Astrocyte (in vitro differentiated cells and primary cell): Measurements from ENCODE around the gene ATP8A1. TPM values are rescaled to one million over a fixed set of nuclear protein-coding genes. Genes with fewer than 3 reads are reported as not detected.

Experiments
- DNase-seq: peaks from one replicate; pipeline ENCODE4 v3.0.0-alpha.2; 2010; ENCODE audit warnings: low read depth
- FAIRE-seq: peaks from 2 replicates; lab custom pipeline; 2011; peaks lifted over from hg19 to GRCh38; lab: Jason Lieb, UNC
- H2AFZ ChIP-seq: 2 replicates; pipeline ENCODE4 v1.6.0; 2012; ENCODE audit warnings: low read depth, low read length, inconsistent platforms
- H3K27ac ChIP-seq: 2 replicates; pipeline ENCODE4 v1.5.1; 2011; ENCODE audit warnings: low read depth, low read length, inconsistent platforms
- H3K27me3 ChIP-seq: 2 replicates; pipeline ENCODE4 v1.6.0; 2011; ENCODE audit warnings: low read length, inconsistent platforms; ENCODE audit not compliant: insufficient read depth
- H3K36me3 ChIP-seq: 2 replicates; pipeline ENCODE4 v1.5.1; 2011; ENCODE audit warnings: low read length, inconsistent platforms; ENCODE audit not compliant: insufficient read depth
- H3K4me1 ChIP-seq: 2 replicates; pipeline ENCODE4 v1.5.1; 2011; ENCODE audit warnings: low read length, inconsistent platforms; ENCODE audit not compliant: insufficient read depth
- H3K4me2 ChIP-seq: 2 replicates; pipeline ENCODE4 v1.6.0; 2012; ENCODE audit warnings: low read length, inconsistent platforms
- H3K4me3 ChIP-seq: 2 replicates; pipeline ENCODE4 v1.5.1; 2011; ENCODE audit warnings: low read depth, mild to moderate bottlenecking, low read length, inconsistent platforms; ENCODE audit not compliant: insufficient read depth
- H3K79me2 ChIP-seq: 2 replicates; pipeline ENCODE4 v1.6.0; 2012; ENCODE audit warnings: mild to moderate bottlenecking, low read length, inconsistent platforms; ENCODE audit not compliant: insufficient read depth
- H3K9ac ChIP-seq: 2 replicates; pipeline ENCODE4 v1.6.0; 2012; ENCODE audit warnings: mild to moderate bottlenecking, low read length, inconsistent platforms
- H3K9me3 ChIP-seq: 2 replicates; pipeline ENCODE4 v1.5.1; 2012; ENCODE audit warnings: low read depth, mild to moderate bottlenecking, low read length, inconsistent platforms; ENCODE audit not compliant: insufficient read depth
- H4K20me1 ChIP-seq: 2 replicates; pipeline ENCODE4 v1.6.0; 2012; ENCODE audit warnings: low read length, inconsistent platforms; ENCODE audit not compliant: insufficient read depth
- H3K27ac Mint-ChIP-seq: one replicate; pipeline ENCODE4 v1.8.0; 2021; ENCODE audit warnings: mild to moderate bottlenecking, mixed read lengths; ENCODE audit not compliant: unreplicated experiment
- H3K27me3 Mint-ChIP-seq: one replicate; pipeline ENCODE4 v1.8.0; 2021; ENCODE audit warnings: low read depth, mixed read lengths; ENCODE audit not compliant: unreplicated experiment
- H3K36me3 Mint-ChIP-seq: one replicate; pipeline ENCODE4 v1.8.0; 2021; ENCODE audit warnings: low read depth, mixed read lengths; ENCODE audit not compliant: unreplicated experiment
- H3K4me1 Mint-ChIP-seq: one replicate; pipeline ENCODE4 v1.8.0; 2021; ENCODE audit warnings: low read depth, mixed read lengths; ENCODE audit not compliant: unreplicated experiment
- H3K4me3 Mint-ChIP-seq: one replicate; pipeline ENCODE4 v1.8.0; 2021; ENCODE audit warnings: mild to moderate bottlenecking, moderate library complexity, mixed read lengths; ENCODE audit not compliant: unreplicated experiment
- H3K9me3 Mint-ChIP-seq: one replicate; pipeline ENCODE4 v1.8.0; 2021; ENCODE audit warnings: mild to moderate bottlenecking, mixed read lengths; ENCODE audit not compliant: unreplicated experiment
- EZH2 ChIP-seq: IDR thresholded peaks from 2 replicates; pipeline ENCODE4 v1.6.1; 2012; ENCODE audit warnings: mild to moderate bottlenecking, low read length, inconsistent platforms; ENCODE audit not compliant: insufficient read depth
- total RNA-seq: library from RNA; stranded (reverse); gene quantifications from 2 replicates; pipeline ENCODE4 v1.2.1, GENCODE V29; 2021
- TF ChIP-seq, protein P1 (sequence below): IDR thresholded peaks from 2 replicates; pipeline ENCODE4 v1.5.1; 2011; ENCODE audit warnings: low read depth, mild to moderate bottlenecking, inconsistent platforms, low read length, moderate library complexity; ENCODE audit not compliant: insufficient read depth

The ATP8A1 gene
- total RNA-seq, 1 donor from 2014 or later: 2.9 TPM

DNA sequence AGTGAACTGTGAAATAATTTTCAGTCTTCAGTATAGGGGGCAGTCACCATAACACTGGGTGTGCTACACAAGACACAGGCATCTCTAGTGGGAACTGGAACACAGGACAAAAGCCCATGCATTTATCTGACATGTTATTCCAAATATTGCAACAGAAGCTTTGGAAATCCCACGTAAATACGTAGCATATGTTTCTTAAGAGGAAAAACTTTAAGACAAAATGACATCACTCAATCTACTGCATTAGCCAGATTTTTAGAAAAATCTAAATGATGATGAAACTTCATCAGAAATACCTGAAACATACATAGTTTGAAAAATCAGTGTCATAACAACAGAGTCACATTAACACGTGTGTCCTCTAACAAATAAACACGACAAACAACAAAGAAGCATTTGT lies 245.1 kb downstream of the ATP8A1 start:
- H3K9me3 Mint-ChIP-seq: no peaks in the 10 kb centered on the region
- TF ChIP-seq, protein P1, sequence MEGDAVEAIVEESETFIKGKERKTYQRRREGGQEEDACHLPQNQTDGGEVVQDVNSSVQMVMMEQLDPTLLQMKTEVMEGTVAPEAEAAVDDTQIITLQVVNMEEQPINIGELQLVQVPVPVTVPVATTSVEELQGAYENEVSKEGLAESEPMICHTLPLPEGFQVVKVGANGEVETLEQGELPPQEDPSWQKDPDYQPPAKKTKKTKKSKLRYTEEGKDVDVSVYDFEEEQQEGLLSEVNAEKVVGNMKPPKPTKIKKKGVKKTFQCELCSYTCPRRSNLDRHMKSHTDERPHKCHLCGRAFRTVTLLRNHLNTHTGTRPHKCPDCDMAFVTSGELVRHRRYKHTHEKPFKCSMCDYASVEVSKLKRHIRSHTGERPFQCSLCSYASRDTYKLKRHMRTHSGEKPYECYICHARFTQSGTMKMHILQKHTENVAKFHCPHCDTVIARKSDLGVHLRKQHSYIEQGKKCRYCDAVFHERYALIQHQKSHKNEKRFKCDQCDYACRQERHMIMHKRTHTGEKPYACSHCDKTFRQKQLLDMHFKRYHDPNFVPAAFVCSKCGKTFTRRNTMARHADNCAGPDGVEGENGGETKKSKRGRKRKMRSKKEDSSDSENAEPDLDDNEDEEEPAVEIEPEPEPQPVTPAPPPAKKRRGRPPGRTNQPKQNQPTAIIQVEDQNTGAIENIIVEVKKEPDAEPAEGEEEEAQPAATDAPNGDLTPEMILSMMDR: no peak
- TF ChIP-seq EZH2: no peak
- Histone ChIP-seq H3K27ac (peak overlapping the region; percentile 4), H3K9me3 (no peaks in the 10 kb centered on the region), H2AFZ (peak overlapping the region; percentile 55), H4K20me1 (no peaks in the 10 kb centered on the region), H3K27me3 (no peaks in the 10 kb centered on the region), H3K4me1 (peaks cover 15% of the 10 kb centered on the region), H3K4me2 (peak overlapping the region; percentile 72), H3K79me2 (no peaks in the 10 kb centered on the region), H3K36me3 (no peaks in the 10 kb centered on the region), H3K4me3 (no peak overlapping the region), H3K9ac (no peak overlapping the region)
- peaks cover 22% of the 10 kb centered on the region for H3K4me1 Mint-ChIP-seq
- no peaks in the 10 kb centered on the region for H3K27me3 Mint-ChIP-seq
- no peak for DNase-seq
- no peak for FAIRE-seq
- H3K4me3 Mint-ChIP-seq: no peak overlapping the region
- no peaks in the 10 kb centered on the region for H3K36me3 Mint-ChIP-seq
- H3K27ac Mint-ChIP-seq: no peak overlapping the region

DNA sequence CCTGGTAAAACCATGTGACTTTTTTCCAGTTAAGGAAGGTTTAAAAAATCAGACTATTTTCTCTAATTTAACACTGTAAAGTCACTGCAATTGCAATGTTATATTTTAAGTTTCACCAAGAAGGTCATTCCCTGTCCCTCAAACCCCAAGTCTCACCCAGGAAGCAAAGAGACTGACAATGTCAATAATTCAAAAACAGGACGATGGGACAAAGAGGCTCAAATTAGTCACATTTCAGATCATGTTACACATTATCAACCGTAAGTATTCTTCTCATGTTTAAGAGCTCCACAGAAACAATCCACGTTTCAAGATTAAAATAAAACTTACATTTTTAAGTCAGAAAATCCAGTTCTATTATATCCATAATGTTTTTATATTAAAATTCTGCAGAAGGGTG lies 246.5 kb downstream of the ATP8A1 start:
- H3K27ac ChIP-seq: no peak overlapping the region
- H3K4me3 ChIP-seq: no peak overlapping the region
- Mint-ChIP-seq H3K4me3 (no peak overlapping the region), H3K27ac (no peak overlapping the region), H3K36me3 (no peaks in the 10 kb centered on the region), H3K4me1 (peaks cover 22% of the 10 kb centered on the region), H3K27me3 (peaks cover 7% of the 10 kb centered on the region), H3K9me3 (no peaks in the 10 kb centered on the region)
- H3K4me2 ChIP-seq: no peak overlapping the region
- FAIRE-seq (no peak), DNase-seq (no peak)
- H3K36me3 ChIP-seq: no peaks in the 10 kb centered on the region
- H3K9me3 ChIP-seq: no peaks in the 10 kb centered on the region
- no peaks in the 10 kb centered on the region for H3K79me2 ChIP-seq
- H3K27me3 ChIP-seq: no peaks in the 10 kb centered on the region
- H4K20me1 ChIP-seq: no peaks in the 10 kb centered on the region
- peaks cover 15% of the 10 kb centered on the region for H3K4me1 ChIP-seq
- H2AFZ ChIP-seq: no peak overlapping the region
- no peak overlapping the region for H3K9ac ChIP-seq
- no peak for TF ChIP-seq EZH2
- TF ChIP-seq, protein P1: no peak

DNA sequence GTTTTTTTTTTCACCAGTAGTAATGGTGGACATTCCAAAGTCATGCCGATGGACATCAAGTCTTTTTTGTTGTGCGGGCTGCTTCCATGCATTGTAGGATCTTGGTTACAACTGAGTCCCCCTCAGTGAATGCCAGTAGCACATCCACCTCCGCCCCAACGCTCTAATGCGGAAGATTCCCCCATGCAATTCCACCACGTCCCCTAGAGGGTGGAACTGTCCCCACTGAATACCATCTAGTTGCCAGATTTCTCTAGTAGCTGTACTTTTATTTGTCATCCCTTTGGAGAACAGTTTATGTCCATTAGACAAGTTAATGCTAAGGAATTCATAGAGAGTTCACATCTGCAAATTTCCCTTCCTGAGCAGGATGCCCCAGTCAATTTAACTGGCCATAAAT lies 252.9 kb downstream of the ATP8A1 start:
- Histone ChIP-seq H4K20me1 (no peaks in the 10 kb centered on the region), H3K27ac (no peak overlapping the region), H3K4me2 (no peak overlapping the region), H3K27me3 (peaks cover 16% of the 10 kb centered on the region), H3K9ac (no peak overlapping the region), H2AFZ (no peak overlapping the region), H3K4me3 (no peak overlapping the region), H3K9me3 (no peaks in the 10 kb centered on the region), H3K4me1 (peaks cover 1% of the 10 kb centered on the region), H3K79me2 (no peaks in the 10 kb centered on the region), H3K36me3 (no peaks in the 10 kb centered on the region)
- FAIRE-seq (no peak), DNase-seq (no peak)
- TF ChIP-seq, protein P1: no peak
- TF ChIP-seq EZH2: no peak
- Mint-ChIP-seq H3K36me3 (no peaks in the 10 kb centered on the region), H3K27ac (no peak overlapping the region), H3K4me3 (no peak overlapping the region), H3K27me3 (peaks cover 41% of the 10 kb centered on the region), H3K9me3 (no peaks in the 10 kb centered on the region), H3K4me1 (no peaks in the 10 kb centered on the region)
